ENCODE results near the gene RHBDD3. TPM values are rescaled to one million over a fixed set of nuclear protein-coding genes. Genes with fewer than 3 reads are reported as not detected.

The RHBDD3 gene
- total RNA-seq (2013), result 8.7 TPM
- 10 to 100 TPM in 1 of 3 donors, 1 to 10 TPM in 2; 4.0 to 11.1 (median 4.8) TPM for polyA plus RNA-seq
- polyA minus RNA-seq, result 7.2 and 10.5 TPM in 2 replicates
- total RNA-seq, result 2.5 to 14.7 (median 10.4) reads per million in 11 experiments

- peaks cover 0 to 2% (median 0%) of the 10 kb centered on the region in 3 donors for H3K27me3 Mint-ChIP-seq (ENCODE audit: low read depth in 3 of 3)
- Histone ChIP-seq H3K4me2 (replicated peaks; ENCODE audit: extremely low read depth, low read length, poor library complexity, severe bottlenecking) (peak within 1 kb of the TSS; percentile 91), H3K79me2 (ENCODE audit: insufficient read depth, low read length) (peaks cover 60% of the 10 kb centered on the region), H3K27me3 (ENCODE audit: control insufficient read depth in 2 of 2, insufficient read depth in 2 of 2, low read length in 2 of 2) (no peaks in the 10 kb centered on the region), H3K36me3 (replicated peaks in 1 of 2; ENCODE audit: control insufficient read depth in 1 of 2, insufficient read depth in 2 of 2, low read length in 2 of 2) (peaks cover 23 to 27% of the 10 kb centered on the region in 2 donors), H2AFZ (ENCODE audit: insufficient read depth, low read depth, low read length, poor library complexity, severe bottlenecking) (peak within 1 kb of the TSS; percentile 88), H3K27ac (ENCODE audit: low read depth in 1 of 2, low read length in 2 of 2) (peak within 1 kb of the TSS; percentile 86 to 100), H4K20me1 (ENCODE audit: insufficient read depth, low read length) (peaks cover 46% of the 10 kb centered on the region), H3K4me3 (replicated peaks in 1 of 3; ENCODE audit: low read depth in 2 of 3, low read length in 3 of 3) (peak within 1 kb of the TSS; percentile 68 to 86 (median 80)), H3K9ac (ENCODE audit: insufficient read depth, low read length, poor library complexity, severe bottlenecking) (peak within 1 kb of the TSS; percentile 99), H3K9me3 (replicated peaks in 1 of 2; ENCODE audit: control insufficient read depth in 1 of 2, insufficient read depth in 1 of 2, low read length in 2 of 2) (no peaks in the 10 kb centered on the region), H3K4me1 (ENCODE audit: control insufficient read depth in 1 of 2, insufficient read depth in 2 of 2, low read length in 2 of 2) (peaks cover 33 to 41% of the 10 kb centered on the region in 2 donors)
- H3K9me3 Mint-ChIP-seq, result no peaks in the 10 kb centered on the region
- peak within 1 kb of the TSS; percentile 93 to 98 for H3K4me3 Mint-ChIP-seq
- peak; percentile 97 to 98 (median 98) for DNase-seq
- under 1% methylated on average over 49 of the region's 67 CpGs for WGBS (ENCODE audit: insufficient coverage)
- intact Hi-C loops (cut with micrococcal nuclease), result loop anchor here (5.0 to 10.0 kb wide), 2 partner anchors 34 to 117 kb away; partner anchors contain the start of gene AP1B1 (in 1 of the 2)
- peak within 1 kb of the TSS; percentile 97 to 100 (median 100) for H3K27ac Mint-ChIP-seq
- H3K4me1 Mint-ChIP-seq, result peaks cover 46% of the 10 kb centered on the region
- no peak for TF ChIP-seq CTCF (IDR thresholded peaks at IDR 0.05)
- peaks cover 22 to 25% of the 10 kb centered on the region in 2 donors for H3K36me3 Mint-ChIP-seq
Observed at GRCh38 chr22:29267858-29268510, at the start of gene RHBDD3, which contains the start of gene EWSR1. RHBDD3 (minus strand) TSS chr22:29267981; CDS start chr22:29265626, 2,355 bp downstream. EWSR1 (plus strand) TSS chr22:29268268; CDS start chr22:29268337, 69 bp downstream.

- peaks cover 4 to 36% (median 24%) of the 10 kb centered on the region in 7 donors for H3K9me3 Mint-ChIP-seq
- 46% methylated on average over 7 of the region's 18 CpGs for WGBS (ENCODE audit: insufficient coverage)
- Histone ChIP-seq H3K9ac (ENCODE audit: insufficient read depth, low read length, poor library complexity, severe bottlenecking) (no peak overlapping the region), H3K4me3 (replicated peaks in 1 of 3; ENCODE audit: low read depth in 2 of 3, low read length in 3 of 3) (no peak overlapping the region), H3K4me2 (replicated peaks; ENCODE audit: extremely low read depth, low read length, poor library complexity, severe bottlenecking) (no peak overlapping the region), H3K36me3 (replicated peaks in 1 of 2; ENCODE audit: control insufficient read depth in 1 of 2, insufficient read depth in 2 of 2, low read length in 2 of 2) (no peaks in the 10 kb centered on the region), H2AFZ (ENCODE audit: insufficient read depth, low read depth, low read length, poor library complexity, severe bottlenecking) (no peak overlapping the region), H4K20me1 (ENCODE audit: insufficient read depth, low read length) (no peaks in the 10 kb centered on the region), H3K27me3 (ENCODE audit: control insufficient read depth in 2 of 2, insufficient read depth in 2 of 2, low read length in 2 of 2) (peaks cover 31 to 48% of the 10 kb centered on the region in 2 donors), H3K9me3 (replicated peaks in 1 of 2; ENCODE audit: control insufficient read depth in 1 of 2, insufficient read depth in 1 of 2, low read length in 2 of 2) (peaks cover 4 to 18% of the 10 kb centered on the region in 2 donors), H3K27ac (ENCODE audit: low read depth in 1 of 2, low read length in 2 of 2) (no peak overlapping the region), H3K4me1 (ENCODE audit: control insufficient read depth in 1 of 2, insufficient read depth in 2 of 2, low read length in 2 of 2) (peaks cover 26 to 44% of the 10 kb centered on the region in 2 donors), H3K79me2 (ENCODE audit: insufficient read depth, low read length) (no peaks in the 10 kb centered on the region)
- no peak for DNase-seq
- TF ChIP-seq CTCF (IDR thresholded peaks at IDR 0.05), result no peak
- peaks cover 13 to 19% of the 10 kb centered on the region in 2 donors for H3K36me3 Mint-ChIP-seq
- H3K4me1 Mint-ChIP-seq, result peaks cover 30% of the 10 kb centered on the region
- peaks cover 43 to 61% (median 55%) of the 10 kb centered on the region in 3 donors for H3K27me3 Mint-ChIP-seq (ENCODE audit: low read depth in 3 of 3)
- intact Hi-C loops (cut with micrococcal nuclease), result no loop called here
- peak overlapping the region; percentile 9 to 78 for H3K4me3 Mint-ChIP-seq
- no peak overlapping the region for H3K27ac Mint-ChIP-seq
Observed at GRCh38 chr22:29316141-29316828, 48.5 kb upstream of the RHBDD3 start.

All from CD14-positive monocyte (primary cell).